HG02623 (cell line): Measurements from ENCODE around the gene ABCA1.
"Not testable (repeated sequence)": the region's sequence is repeated elsewhere in the genome, so short reads cannot be mapped to it uniquely, and the experiment has no call there.

Source experiments
- ATAC-seq: cut with Tn5 transposase; IDR thresholded peaks from one replicate; pipeline ENCODE4 v1.9.1; 2021; ENCODE audit warnings: moderate library complexity; ENCODE audit not compliant: unreplicated experiment

The ABCA1 gene

GRCh38 chr9:104951487-104951886 is 23.5 kb upstream of the ABCA1 start:
- ATAC-seq, result no peak

- no peak for ATAC-seq
These were observed 22.9 kb upstream of the ABCA1 start for GRCh38 chr9:104950838-104951237.

GRCh38 chr9:104948277-104948676 is 20.3 kb upstream of the ABCA1 start:
- no peak for ATAC-seq

GRCh38 chr9:104944871-104945270 is 16.9 kb upstream of the ABCA1 start:
- ATAC-seq, result no peak

GRCh38 chr9:104944356-104944755 is 16.4 kb upstream of the ABCA1 start:
- no peak for ATAC-seq

- no peak for ATAC-seq
These were observed 13.6 kb upstream of the ABCA1 start for GRCh38 chr9:104941597-104941996.

GRCh38 chr9:104936291-104936690 is 8.3 kb upstream of the ABCA1 start:
- no peak for ATAC-seq

GRCh38 chr9:104935501-104935810 is 7.5 kb upstream of the ABCA1 start:
- not testable (repeated sequence) for ATAC-seq

GRCh38 chr9:104934691-104935500 is 6.9 kb upstream of the ABCA1 start:
- no peak for ATAC-seq

GRCh38 chr9:104933091-104933490 is 5.1 kb upstream of the ABCA1 start:
- ATAC-seq, result not testable (repeated sequence)

- no peak for ATAC-seq
These were observed 3.3 kb upstream of the ABCA1 start for GRCh38 chr9:104931256-104931655.

GRCh38 chr9:104927216-104927911 is 591 bp downstream of the ABCA1 start:
- ATAC-seq, result no peak

GRCh38 chr9:104923740-104924139 is 4.2 kb downstream of the ABCA1 start:
- ATAC-seq, result peak; percentile 50

- ATAC-seq, result no peak
These were observed 4.7 kb downstream of the ABCA1 start for GRCh38 chr9:104923289-104923688.

- not testable (repeated sequence) for ATAC-seq
These were observed 5.2 kb downstream of the ABCA1 start for GRCh38 chr9:104922748-104923147.

GRCh38 chr9:104921067-104921741 is 6.8 kb downstream of the ABCA1 start:
- ATAC-seq, result peak; percentile 52

- ATAC-seq, result no peak
These were observed 12.2 kb downstream of the ABCA1 start for GRCh38 chr9:104915753-104916152.

GRCh38 chr9:104915049-104915448 is 12.9 kb downstream of the ABCA1 start:
- ATAC-seq, result no peak

- no peak for ATAC-seq
These were observed 13.5 kb downstream of the ABCA1 start for GRCh38 chr9:104914466-104914865.

GRCh38 chr9:104912606-104913005 is 15.3 kb downstream of the ABCA1 start:
- no peak for ATAC-seq

GRCh38 chr9:104911032-104911607 is 16.8 kb downstream of the ABCA1 start:
- ATAC-seq, result no peak
